Measurements from ENCODE around the gene FUT4. TPM values are rescaled to one million over a fixed set of nuclear protein-coding genes. Genes with fewer than 3 reads are reported as not detected.

Gene FUT4
- total and polyA plus RNA-seq, 10 of the 15 experiments (the other 5 are each of a cell fraction or from before 2014, with no cell fraction given), result 0.68 to 9.1 (median 2.3) TPM

DNA sequence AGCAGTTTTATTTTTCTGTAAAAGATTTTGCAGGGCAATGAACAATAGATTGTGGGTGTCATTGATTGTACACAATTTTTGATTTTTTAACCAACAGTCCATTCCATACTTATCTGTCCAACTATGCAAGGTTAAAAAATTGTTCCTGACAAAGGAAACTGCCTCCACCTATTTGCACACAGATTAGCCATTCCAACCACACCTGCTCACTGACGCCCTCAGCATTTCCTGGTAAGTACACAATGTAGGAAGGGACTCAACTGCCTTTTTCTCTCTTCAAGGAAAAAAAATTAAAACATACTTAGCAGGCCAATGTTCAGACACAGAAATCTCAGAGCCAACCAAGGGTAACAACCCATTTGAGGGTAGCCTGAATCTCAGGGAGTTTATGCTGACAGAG lies 4.3 kb upstream of the FUT4 start (continued):
- TF ChIP-seq MEF2A (IDR thresholded peaks at IDR 0.05; ENCODE audit: insufficient read depth, low read depth, low read length), result no peak
- no peak for TF ChIP-seq RFX5 (IDR thresholded peaks at IDR 0.05; ENCODE audit: low read depth, low read length)
- no peak for TF ChIP-seq RBBP5 (conservative IDR thresholded peaks at IDR 0.05)
- TF ChIP-seq BACH1 (IDR thresholded peaks at IDR 0.05; ENCODE audit: borderline replicate concordance), result no peak
- no peak for TF ChIP-seq IKZF1 (conservative IDR thresholded peaks at IDR 0.05)
- no peak for TF ChIP-seq RUNX3 (IDR thresholded peaks at IDR 0.05; ENCODE audit: low read length)

DNA sequence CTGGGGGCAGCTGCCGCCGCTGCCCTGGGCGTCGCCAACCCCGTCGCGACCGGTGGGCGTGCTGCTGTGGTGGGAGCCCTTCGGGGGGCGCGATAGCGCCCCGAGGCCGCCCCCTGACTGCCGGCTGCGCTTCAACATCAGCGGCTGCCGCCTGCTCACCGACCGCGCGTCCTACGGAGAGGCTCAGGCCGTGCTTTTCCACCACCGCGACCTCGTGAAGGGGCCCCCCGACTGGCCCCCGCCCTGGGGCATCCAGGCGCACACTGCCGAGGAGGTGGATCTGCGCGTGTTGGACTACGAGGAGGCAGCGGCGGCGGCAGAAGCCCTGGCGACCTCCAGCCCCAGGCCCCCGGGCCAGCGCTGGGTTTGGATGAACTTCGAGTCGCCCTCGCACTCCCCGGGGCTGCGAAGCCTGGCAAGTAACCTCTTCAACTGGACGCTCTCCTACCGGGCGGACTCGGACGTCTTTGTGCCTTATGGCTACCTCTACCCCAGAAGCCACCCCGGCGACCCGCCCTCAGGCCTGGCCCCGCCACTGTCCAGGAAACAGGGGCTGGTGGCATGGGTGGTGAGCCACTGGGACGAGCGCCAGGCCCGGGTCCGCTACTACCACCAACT lies 1.0 kb downstream of the FUT4 start:
- BruUV-seq (replicated peaks), result no TSS peak
- Histone ChIP-seq H3K27me3 (replicated peaks in 1 of 2; ENCODE audit: control insufficient read depth in 2 of 2, insufficient read depth in 2 of 2, low read length in 1 of 2) (no peaks in the 10 kb centered on the region), H3K4me1 (ENCODE audit: control insufficient read depth, insufficient read depth, low read length) (no peaks in the 10 kb centered on the region; the same call in 1 of the 2 replicates), H3K27ac (ENCODE audit: control insufficient read depth, insufficient read depth) (no peak overlapping the region; the same call in 1 of the 2 replicates), H3K9ac (ENCODE audit: control insufficient read depth, insufficient read depth, low read length) (peak overlapping the region; percentile 85), H3K9me3 (replicated peaks; ENCODE audit: control insufficient read depth, insufficient read depth, low read length) (no peaks in the 10 kb centered on the region), H4K20me1 (ENCODE audit: control insufficient read depth, insufficient read depth) (no peaks in the 10 kb centered on the region), H3K79me2 (ENCODE audit: control insufficient read depth, insufficient read depth, low read length) (peaks cover 2% of the 10 kb centered on the region), H3K4me2 (ENCODE audit: control insufficient read depth, insufficient read depth) (peak overlapping the region; percentile 77), H3K36me3 (ENCODE audit: control insufficient read depth in 2 of 2, insufficient read depth in 2 of 2, low read length in 1 of 2) (no peaks in the 10 kb centered on the region), H2AFZ (ENCODE audit: control insufficient read depth, low read depth, low read length) (peak overlapping the region; percentile 96), H3K4me3 (peak overlapping the region; percentile 80)
- CTCF ChIA-PET, result interaction anchor here (1.1 to 4.2 kb wide), 4 partner anchors 24 to 59 kb away, joined by 5 to 32 read pairs (median 5); no protein-coding TSS in a partner anchor
- ATAC-seq, result peak; percentile 2
- POLR2A ChIA-PET, result interaction anchor here (0.6 to 4.6 kb wide), 6 partner anchors 12 to 60 kb away, joined by 3 to 27 read pairs (median 5); no protein-coding TSS in a partner anchor
- TF ChIP-seq DPF2 (IDR thresholded peaks at IDR 0.05), result peak; percentile 8; the same call in 1 of the 2 replicates
- TF ChIP-seq SMAD1 (IDR thresholded peaks at IDR 0.05; ENCODE audit: low read depth, partially characterized antibody), result no peak
- TF ChIP-seq, protein P1, sequence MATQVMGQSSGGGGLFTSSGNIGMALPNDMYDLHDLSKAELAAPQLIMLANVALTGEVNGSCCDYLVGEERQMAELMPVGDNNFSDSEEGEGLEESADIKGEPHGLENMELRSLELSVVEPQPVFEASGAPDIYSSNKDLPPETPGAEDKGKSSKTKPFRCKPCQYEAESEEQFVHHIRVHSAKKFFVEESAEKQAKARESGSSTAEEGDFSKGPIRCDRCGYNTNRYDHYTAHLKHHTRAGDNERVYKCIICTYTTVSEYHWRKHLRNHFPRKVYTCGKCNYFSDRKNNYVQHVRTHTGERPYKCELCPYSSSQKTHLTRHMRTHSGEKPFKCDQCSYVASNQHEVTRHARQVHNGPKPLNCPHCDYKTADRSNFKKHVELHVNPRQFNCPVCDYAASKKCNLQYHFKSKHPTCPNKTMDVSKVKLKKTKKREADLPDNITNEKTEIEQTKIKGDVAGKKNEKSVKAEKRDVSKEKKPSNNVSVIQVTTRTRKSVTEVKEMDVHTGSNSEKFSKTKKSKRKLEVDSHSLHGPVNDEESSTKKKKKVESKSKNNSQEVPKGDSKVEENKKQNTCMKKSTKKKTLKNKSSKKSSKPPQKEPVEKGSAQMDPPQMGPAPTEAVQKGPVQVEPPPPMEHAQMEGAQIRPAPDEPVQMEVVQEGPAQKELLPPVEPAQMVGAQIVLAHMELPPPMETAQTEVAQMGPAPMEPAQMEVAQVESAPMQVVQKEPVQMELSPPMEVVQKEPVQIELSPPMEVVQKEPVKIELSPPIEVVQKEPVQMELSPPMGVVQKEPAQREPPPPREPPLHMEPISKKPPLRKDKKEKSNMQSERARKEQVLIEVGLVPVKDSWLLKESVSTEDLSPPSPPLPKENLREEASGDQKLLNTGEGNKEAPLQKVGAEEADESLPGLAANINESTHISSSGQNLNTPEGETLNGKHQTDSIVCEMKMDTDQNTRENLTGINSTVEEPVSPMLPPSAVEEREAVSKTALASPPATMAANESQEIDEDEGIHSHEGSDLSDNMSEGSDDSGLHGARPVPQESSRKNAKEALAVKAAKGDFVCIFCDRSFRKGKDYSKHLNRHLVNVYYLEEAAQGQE (IDR thresholded peaks at IDR 0.05; ENCODE audit: low read depth, low read length), result no peak
- no peak for TF ChIP-seq NFIC (IDR thresholded peaks at IDR 0.05; ENCODE audit: low read depth, low read length)
- no peak for TF ChIP-seq RFX5 (IDR thresholded peaks at IDR 0.05; ENCODE audit: low read depth, low read length)
- intact Hi-C loops (cut with micrococcal nuclease; ENCODE audit: unreplicated experiment), result loop anchor here (2.0 kb wide), 1 partner anchor 38 kb away; no protein-coding TSS in a partner anchor
- in situ Hi-C loops (cut with MboI), result no loop called here
- no peak for FAIRE-seq
- 60% methylated on average over 50 of the region's 59 CpGs for WGBS (ENCODE audit: insufficient coverage, insufficient replicate concordance, low lambda C conversion rate, missing lambda C conversion rate)
- RAD21 ChIA-PET (ENCODE audit: unreplicated experiment), result interaction anchor here (0.6 to 9.3 kb wide), 9 partner anchors 14 to 59 kb away, joined by 3 to 52 read pairs (median 3); no protein-coding TSS in a partner anchor
- SMC1A ChIA-PET (ENCODE audit: uncharacterized antibody, unreplicated experiment), result interaction anchor here (1.0 to 6.8 kb wide), 6 partner anchors 10 to 59 kb away, joined by 3 to 107 read pairs (median 4); no protein-coding TSS in a partner anchor
- no peak for DNase-seq (ENCODE audit: low read depth, low spot score)
